ENCODE results near the gene CBX8. TPM values are rescaled to one million over a fixed set of nuclear protein-coding genes. Genes with fewer than 3 reads are reported as not detected.

The CBX8 gene
- total and polyA plus RNA-seq, 2 donors (not counting 3 experiments of a cell fraction or from before 2014, with no cell fraction given): 0.69 to 3.1 TPM

GRCh38 chr17:79806863-79807720, 10.2 kb upstream of the CBX8 start:
- no peaks in the 10 kb centered on the region for H3K9me1 ChIP-seq (replicated peaks; ENCODE audit: control insufficient read depth, extremely low read depth, insufficient read depth, low read length)
- no TSS peak for BruUV-seq (replicated peaks)
- no peaks in the 10 kb centered on the region for H3K9me3 ChIP-seq (replicated peaks; ENCODE audit: control insufficient read depth, insufficient read depth, low read length)
- H3K9ac ChIP-seq (replicated peaks; ENCODE audit: extremely low read depth, insufficient read depth, low read length): no peak overlapping the region
- ChIA-PET CTCF (interaction anchor here (1.1 to 3.3 kb wide), 5 partner anchors 9 to 66 kb away, joined by 3 to 20 read pairs (median 9); partner anchors contain the start of gene CBX8), POLR2A (no interaction called here)
- H2AFZ ChIP-seq (ENCODE audit: low read depth, low read length): no peak overlapping the region
- DNase-seq (ENCODE audit: low read depth, low spot score) (no peak), FAIRE-seq (no peak)
- no peaks in the 10 kb centered on the region for H4K20me1 ChIP-seq (replicated peaks; ENCODE audit: control insufficient read depth, extremely low read depth, insufficient read depth, low read length)
- dilution Hi-C loops (cut with MboI; ENCODE audit: extremely low pct_ligation_motif_present, low sequenced_read_pairs) (no loop called here), intact Hi-C loops (cut with micrococcal nuclease) (no loop called here)
- H3K27me3 ChIP-seq (ENCODE audit: control insufficient read depth in 2 of 2, insufficient read depth in 2 of 2, low read length in 2 of 2): peaks cover 87 to 92% of the 10 kb centered on the region in 2 experiments
- no peaks in the 10 kb centered on the region for H3K36me3 ChIP-seq (ENCODE audit: control insufficient read depth in 2 of 2, extremely low read depth in 1 of 2, insufficient read depth in 2 of 2, low read length in 2 of 2)
- H3K79me2 ChIP-seq (ENCODE audit: control insufficient read depth, insufficient read depth, low read length): no peaks in the 10 kb centered on the region
- H3K4me3 ChIP-seq (replicated peaks in 1 of 3; ENCODE audit: insufficient read depth in 1 of 3, low read depth in 1 of 3, low read length in 3 of 3): no peak overlapping the region
- no peak overlapping the region for H3K4me2 ChIP-seq (ENCODE audit: insufficient read depth, low read length)
- H3K4me1 ChIP-seq (ENCODE audit: control insufficient read depth, extremely low read depth, insufficient read depth, low read length): peaks cover 5% of the 10 kb centered on the region
- no peak for TF ChIP-seq CTCF (IDR thresholded peaks at IDR 0.05; ENCODE audit: extremely low read depth in 1 of 2, insufficient read depth in 1 of 2, low read depth in 1 of 2, low read length in 2 of 2)
- peak; percentile 28 for TF ChIP-seq EZH2 (IDR thresholded peaks at IDR 0.05; ENCODE audit: borderline replicate concordance, low read depth, low read length, severe bottlenecking)
- no peak overlapping the region for H3K27ac ChIP-seq (ENCODE audit: insufficient read depth, low read depth, low read length)

GRCh38 chr17:79806446-79806760, 9.5 kb upstream of the CBX8 start:
- no peak for DNase-seq (ENCODE audit: low read depth, low spot score)
- no peak overlapping the region for H3K4me2 ChIP-seq (ENCODE audit: insufficient read depth, low read length)
- H3K9ac ChIP-seq (replicated peaks; ENCODE audit: extremely low read depth, insufficient read depth, low read length): no peak overlapping the region
- dilution Hi-C loops (cut with MboI; ENCODE audit: extremely low pct_ligation_motif_present, low sequenced_read_pairs): no loop called here
- no peaks in the 10 kb centered on the region for H3K36me3 ChIP-seq (ENCODE audit: control insufficient read depth in 2 of 2, extremely low read depth in 1 of 2, insufficient read depth in 2 of 2, low read length in 2 of 2)
- POLR2A ChIA-PET: no interaction called here
- BruUV-seq (replicated peaks): no TSS peak
- intact Hi-C loops (cut with micrococcal nuclease): no loop called here
- no peaks in the 10 kb centered on the region for H3K9me1 ChIP-seq (replicated peaks; ENCODE audit: control insufficient read depth, extremely low read depth, insufficient read depth, low read length)
- H3K27ac ChIP-seq (ENCODE audit: insufficient read depth, low read depth, low read length): no peak overlapping the region
- H2AFZ ChIP-seq (ENCODE audit: low read depth, low read length): no peak overlapping the region
- no peak overlapping the region for H3K4me3 ChIP-seq (replicated peaks in 1 of 3; ENCODE audit: insufficient read depth in 1 of 3, low read depth in 1 of 3, low read length in 3 of 3)
- no peaks in the 10 kb centered on the region for H3K4me1 ChIP-seq (ENCODE audit: control insufficient read depth, extremely low read depth, insufficient read depth, low read length)
- H4K20me1 ChIP-seq (replicated peaks; ENCODE audit: control insufficient read depth, extremely low read depth, insufficient read depth, low read length): no peaks in the 10 kb centered on the region
- H3K27me3 ChIP-seq (ENCODE audit: control insufficient read depth in 2 of 2, insufficient read depth in 2 of 2, low read length in 2 of 2): peaks cover 87 to 92% of the 10 kb centered on the region in 2 experiments
- TF ChIP-seq POLR2AphosphoS5 (IDR thresholded peaks at IDR 0.05; ENCODE audit: insufficient read depth, low read depth, low read length) (no peak), EZH2 (IDR thresholded peaks at IDR 0.05; ENCODE audit: borderline replicate concordance, low read depth, low read length, severe bottlenecking) (no peak), FOS (IDR thresholded peaks at IDR 0.05; ENCODE audit: borderline replicate concordance, insufficient read depth, low read length) (no peak), MAX (IDR thresholded peaks at IDR 0.05; ENCODE audit: insufficient read depth, insufficient read length) (no peak), JUN (IDR thresholded peaks at IDR 0.05; ENCODE audit: borderline replicate concordance, insufficient read depth, insufficient read length, low read depth) (no peak), CTCF (IDR thresholded peaks at IDR 0.05; ENCODE audit: extremely low read depth in 1 of 2, insufficient read depth in 1 of 2, low read depth in 1 of 2, low read length in 2 of 2) (no peak), MYC (IDR thresholded peaks at IDR 0.05; ENCODE audit: low read depth, low read length) (no peak), GATA2 (IDR thresholded peaks at IDR 0.05; ENCODE audit: insufficient read depth, insufficient read length, low read depth, low read length) (no peak), POLR2A (IDR thresholded peaks at IDR 0.05; ENCODE audit: low read depth, low read length) (no peak)
- no peak for FAIRE-seq
- CTCF ChIA-PET: interaction anchor here (1.1 to 3.3 kb wide), 2 partner anchors 9 to 29 kb away, joined by 3 to 20 read pairs; partner anchors contain the start of gene CBX8
- no peaks in the 10 kb centered on the region for H3K9me3 ChIP-seq (replicated peaks; ENCODE audit: control insufficient read depth, insufficient read depth, low read length)
- H3K79me2 ChIP-seq (ENCODE audit: control insufficient read depth, insufficient read depth, low read length): no peaks in the 10 kb centered on the region
